HG03175 (cell line): ENCODE results near the gene FAM13C.

Experiments
- ATAC-seq: cut with Tn5 transposase; IDR thresholded peaks from one replicate; pipeline ENCODE4 v1.9.1; 2021; ENCODE audit warnings: mild to moderate bottlenecking, moderate library complexity; ENCODE audit not compliant: unreplicated experiment

FAM13C gene

DNA sequence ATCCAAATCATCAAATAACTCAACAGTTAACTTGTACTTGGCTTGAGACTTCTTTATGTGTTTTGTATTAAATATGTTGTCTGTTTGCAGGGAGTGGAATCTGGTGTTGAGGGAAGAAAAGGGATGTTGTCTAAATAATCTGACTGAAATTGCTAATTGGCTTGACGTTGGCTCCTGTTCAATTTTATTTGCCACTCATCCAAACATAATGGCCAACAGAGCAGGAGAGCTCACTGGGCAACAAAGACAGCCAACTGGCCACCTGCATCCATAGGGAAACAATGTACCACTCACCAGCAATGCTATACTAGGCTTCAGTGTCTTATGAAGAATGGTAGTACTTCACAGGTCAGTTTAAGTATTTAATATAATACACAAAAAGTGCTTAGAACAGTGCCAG is 80.5 kb downstream of the FAM13C start:
- ATAC-seq, result no peak

DNA sequence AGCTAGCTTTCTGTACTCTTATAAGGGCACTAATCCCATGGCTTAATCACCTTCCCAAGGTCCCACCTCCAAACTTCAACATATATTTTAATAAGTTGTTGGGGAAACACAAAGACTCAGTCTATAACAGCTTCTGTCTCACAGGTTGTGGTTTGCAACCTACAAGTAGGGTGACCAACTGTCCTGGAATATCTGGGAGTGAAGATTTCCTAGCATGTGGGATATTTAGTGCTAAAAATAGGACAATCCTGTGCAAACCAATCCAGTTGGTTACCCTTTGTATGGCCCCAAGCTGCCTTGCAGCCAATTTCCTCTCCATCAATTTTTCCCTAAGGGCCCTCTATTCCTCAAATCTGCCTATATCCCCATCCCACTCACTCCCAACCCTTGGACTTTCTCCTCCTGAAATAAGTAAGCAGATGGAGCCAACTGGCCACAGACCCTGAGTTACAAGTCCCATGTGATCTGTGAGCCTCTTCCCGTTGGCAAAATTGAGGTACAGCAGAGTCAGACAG is 82.3 kb downstream of the FAM13C start:
- ATAC-seq, result no peak

DNA sequence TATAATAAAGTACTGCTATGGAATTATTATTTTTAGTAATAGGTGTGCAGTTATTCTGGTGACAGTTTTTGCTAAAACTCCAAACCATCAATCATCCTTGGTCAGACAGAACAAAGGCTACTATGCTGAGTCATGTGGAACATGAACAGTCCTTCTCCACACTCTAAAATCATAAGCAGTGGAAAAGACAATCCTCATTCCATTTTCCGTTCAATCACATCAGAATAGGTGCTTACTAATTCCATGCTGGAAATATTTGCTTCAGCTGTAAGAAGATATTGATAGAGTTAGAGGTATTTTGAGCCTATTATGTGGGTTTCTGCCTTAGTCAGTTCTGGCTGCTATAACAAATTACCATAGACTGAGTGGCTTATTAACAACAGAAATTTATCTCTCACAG is 82.9 kb downstream of the FAM13C start:
- ATAC-seq, result no peak

DNA sequence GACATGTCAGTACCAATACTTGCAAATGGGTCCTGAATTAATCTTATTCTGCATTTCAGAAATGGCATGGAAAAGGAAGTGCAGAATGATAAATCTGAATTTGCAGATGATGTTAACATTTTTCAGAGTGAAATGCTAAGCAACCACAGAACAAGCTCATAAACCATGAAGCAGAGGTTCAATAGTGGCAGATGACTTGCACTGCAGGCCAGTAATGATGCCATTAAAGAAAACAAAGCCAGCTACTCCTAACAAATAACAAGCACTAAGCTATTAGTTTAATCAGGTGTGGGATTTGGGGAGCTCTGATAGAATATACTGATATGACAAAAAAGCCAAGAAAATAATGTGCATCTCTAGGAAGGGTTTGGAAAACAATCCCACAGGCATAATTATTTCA is 85.4 kb downstream of the FAM13C start:
- no peak for ATAC-seq

DNA sequence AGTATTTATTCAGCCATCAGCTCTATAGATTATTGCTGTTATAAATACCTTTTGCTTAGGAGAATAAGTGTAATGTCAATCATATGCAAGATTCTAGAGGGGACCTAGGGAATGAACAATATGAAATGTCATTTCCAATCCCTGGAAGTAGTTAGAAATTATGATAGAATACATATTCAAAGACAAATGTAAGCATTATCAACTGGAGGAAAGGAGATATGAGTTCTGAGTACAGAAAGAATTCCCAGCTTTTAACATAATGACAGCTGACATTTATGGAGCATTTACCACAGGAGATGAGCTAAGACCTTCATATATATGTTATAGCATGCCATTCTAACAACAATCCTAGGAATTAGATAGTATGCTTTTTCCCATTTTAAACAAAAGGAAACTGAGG is 86.2 kb downstream of the FAM13C start:
- ATAC-seq, result no peak

DNA sequence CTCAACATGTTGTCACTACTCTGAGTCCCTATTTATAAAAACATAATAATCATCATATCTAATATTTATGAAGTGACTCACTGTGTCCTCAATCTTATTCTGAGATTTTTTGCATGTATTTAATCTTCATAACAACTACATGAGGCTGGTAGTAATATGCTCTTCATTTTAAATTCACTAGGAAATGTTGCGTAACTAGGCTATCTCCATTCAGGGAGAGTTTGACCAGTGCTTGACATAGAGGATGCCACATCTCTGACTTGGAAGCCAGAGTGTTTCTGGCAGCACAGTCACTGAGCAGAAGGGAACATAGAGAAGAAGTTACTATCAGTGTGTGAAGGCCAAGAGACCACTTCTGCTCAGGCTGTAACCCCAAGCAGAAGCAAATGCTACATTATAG is 88.9 kb downstream of the FAM13C start:
- ATAC-seq, result no peak

DNA sequence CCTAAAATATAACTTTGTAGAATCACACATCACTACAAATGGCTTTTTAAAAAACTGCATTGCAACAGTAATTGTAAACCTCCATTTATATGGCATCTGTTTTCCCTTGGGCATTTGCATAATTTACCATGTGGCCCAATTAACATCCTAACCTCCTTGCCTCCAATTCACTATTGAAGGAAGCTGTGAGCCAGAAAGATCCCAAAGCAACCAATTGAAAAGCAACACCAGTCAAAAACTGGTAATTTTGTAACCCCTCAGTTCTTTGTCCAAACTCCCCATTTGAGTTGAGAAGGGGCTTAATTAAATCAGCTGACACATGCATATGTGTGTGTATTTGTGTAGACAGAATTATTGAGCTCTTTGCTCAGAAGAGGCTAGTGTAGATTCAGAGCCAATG is 90.3 kb downstream of the FAM13C start:
- ATAC-seq, result no peak

DNA sequence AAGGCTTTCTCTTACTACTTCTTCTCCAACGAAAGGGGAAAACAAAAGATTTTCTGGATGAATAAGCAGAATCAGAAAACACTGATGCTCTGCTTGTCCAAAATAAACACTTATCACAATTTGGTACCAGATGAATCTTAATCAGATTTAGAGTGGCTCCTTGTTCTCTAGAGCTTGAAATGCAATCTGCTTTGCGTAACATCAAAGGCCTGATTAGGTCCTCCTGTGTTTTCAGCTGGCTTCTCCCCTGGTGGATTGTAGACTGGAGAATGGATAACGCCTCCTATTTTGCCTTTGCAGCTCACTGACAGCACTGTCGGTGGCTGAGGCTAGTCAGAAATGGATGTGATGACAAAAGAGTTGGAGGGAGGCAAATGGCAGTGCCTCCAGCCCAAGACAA is 91.2 kb downstream of the FAM13C start:
- ATAC-seq, result no peak

DNA sequence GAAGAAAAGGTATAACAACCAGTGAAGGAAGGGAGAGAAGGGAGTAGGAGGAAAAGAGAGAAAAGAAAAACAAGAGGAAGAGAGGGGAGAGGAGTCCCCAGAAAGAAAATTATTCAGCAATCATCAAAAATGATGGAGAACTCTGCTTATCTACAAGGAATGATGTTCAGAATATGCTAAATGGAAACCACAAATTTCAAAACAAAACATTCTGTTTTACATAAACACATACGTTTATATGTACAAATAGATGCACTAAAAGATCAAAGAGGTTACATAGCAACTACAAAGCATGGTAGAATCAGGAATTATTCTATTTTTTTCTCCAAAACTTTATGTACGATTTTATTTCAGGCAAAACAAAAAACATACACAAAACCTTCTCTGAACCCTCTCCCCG is 91.9 kb downstream of the FAM13C start:
- no peak for ATAC-seq

DNA sequence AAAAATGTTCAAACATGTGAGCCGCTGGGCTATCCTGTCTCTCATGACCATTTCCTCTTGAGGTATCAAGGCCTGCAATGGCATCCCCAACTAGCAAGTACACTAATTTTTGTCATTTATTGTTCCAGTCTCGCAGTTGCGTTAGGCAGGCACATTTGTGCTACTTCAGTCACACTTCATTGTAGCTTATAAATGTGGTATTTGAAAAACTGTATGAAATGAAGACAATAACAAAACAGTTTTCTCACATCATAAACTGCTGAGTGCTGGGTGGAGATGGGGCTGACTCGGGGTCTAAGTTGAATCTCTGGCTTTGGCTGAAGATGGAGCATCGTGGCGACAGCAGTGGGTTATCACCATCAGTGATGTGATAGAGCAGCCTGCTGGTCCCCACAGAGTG is 92.7 kb downstream of the FAM13C start:
- ATAC-seq, result no peak

DNA sequence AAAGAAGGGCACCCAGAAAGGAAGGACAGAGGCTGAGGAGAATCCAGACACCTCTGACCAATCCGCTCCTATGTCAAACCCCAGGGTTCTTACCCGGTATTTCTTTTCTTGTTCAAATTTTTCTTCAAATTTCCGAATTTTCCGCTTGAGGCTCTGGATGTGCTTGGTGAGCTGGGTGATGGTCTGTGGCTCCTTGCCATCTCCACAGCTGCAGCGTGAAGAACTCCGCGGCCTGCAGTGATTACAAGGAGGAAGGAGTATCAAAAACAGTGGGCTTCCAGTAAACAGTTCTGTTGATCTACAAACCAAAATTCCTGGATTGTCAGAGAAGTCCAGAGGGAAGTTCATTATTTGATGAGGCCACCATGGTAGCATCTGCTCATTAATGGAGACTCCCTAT is 93.9 kb downstream of the FAM13C start:
- no peak for ATAC-seq

DNA sequence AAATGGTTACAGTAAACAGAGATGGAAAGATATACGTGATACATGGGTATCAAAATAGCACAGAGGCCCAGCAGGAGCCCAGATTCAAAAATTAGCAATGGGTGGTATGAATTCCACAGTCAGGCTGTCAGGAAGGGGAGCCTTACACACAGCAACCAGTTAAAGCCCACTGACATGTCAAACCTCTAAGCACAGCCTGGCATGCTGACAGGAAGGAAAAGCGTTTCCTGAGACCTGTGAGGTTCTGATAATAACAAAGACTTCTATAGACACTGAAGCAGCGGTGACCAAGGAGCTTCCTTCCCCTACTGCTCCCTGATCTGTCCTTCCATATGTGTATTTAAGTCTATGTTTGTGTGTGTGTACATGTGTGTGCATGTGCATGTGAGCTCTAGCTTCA is 96.0 kb downstream of the FAM13C start:
- no peak for ATAC-seq

DNA sequence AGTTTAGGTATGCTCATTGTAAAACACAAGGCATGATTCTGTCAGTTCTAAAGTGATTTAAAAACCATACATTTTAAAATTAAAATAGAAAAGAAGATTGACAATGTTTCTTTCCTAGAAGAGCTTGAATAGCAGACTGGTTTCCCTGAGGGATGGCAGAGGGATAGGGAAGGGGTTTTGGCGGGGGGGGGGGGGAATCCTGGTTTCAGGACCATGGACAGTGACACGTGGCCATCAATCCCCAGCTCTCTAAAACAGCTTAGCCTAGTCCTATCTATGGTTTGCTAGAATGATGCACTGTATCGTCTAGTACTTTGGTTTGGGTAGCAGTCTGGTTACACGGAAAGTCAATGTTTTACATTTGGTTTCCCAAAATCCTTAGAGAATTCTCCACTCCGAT is 97.2 kb downstream of the FAM13C start:
- no peak for ATAC-seq

DNA sequence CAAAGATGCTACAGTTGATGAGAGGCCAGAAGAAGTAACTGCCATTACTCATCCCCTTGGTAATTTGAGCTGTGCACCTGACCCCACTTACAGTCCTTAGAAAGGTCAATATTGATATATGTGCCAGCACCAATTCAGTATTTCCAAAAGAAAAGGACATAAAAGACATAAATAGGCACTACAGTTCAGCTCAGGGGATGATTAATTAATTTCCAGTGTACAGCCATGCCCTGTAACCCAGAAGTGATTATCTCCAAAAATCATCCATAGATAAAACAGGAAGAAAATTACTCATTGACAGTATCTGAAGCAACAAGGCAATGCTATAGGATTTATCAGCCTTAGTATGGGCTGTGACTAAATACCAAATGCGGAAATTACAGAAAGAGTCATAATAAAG is 103.5 kb downstream of the FAM13C start:
- no peak for ATAC-seq

DNA sequence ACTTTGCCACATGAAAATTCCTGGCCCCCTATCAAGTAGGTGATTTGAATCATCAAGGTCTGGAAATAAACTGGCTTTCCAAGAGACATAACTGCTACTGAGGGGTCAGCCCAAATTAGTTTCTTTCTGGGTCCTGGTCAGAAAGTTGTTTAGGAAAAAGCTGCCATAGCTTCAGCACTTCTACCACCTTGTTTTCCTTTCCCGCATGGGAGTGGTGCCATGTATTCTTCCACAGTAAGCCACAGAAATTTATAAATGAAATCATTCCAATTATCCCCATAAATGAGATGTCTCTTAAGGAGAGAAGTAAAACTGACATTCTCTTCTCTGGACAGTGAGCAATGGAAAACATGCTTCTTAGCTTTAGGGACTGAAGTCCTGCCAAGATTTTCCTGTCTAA is 105.1 kb downstream of the FAM13C start:
- ATAC-seq, result no peak

DNA sequence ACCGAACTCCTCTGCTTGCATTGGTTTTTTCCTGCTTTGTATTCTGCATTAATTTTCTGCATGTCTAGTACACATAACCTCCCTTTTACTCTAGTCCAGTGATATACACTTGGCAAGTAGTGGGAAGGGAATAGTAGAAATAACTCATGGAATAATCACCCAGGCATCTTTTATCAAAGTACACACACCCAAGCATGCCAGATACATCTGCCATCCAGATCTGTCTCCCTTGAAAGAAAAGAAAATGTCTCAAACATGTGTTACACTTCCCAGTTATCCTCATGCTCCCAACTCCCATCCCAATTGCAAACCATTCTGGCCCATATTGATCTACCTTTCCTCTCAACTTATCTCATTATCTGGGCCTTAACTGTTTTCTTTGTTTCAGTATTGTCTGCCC is 106.9 kb downstream of the FAM13C start:
- no peak for ATAC-seq

DNA sequence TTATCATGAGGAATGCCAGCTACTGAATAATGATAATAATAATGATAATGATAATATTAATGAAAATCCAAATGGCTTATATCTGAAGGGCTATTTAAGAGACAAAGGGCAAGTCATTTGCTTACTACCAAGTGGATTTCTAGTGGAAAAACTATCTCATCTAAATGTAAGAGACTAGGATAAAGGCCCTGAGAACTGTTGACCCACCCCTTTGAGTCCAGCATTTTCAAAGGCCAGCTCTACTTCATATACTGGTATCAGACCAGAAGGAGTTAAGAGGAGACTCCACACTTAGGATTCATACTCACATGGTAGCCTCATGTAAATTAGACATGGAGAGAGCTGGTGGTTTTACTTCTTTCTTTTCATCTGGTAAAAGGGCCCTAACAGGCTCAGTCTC is 109.9 kb downstream of the FAM13C start:
- ATAC-seq, result no peak

DNA sequence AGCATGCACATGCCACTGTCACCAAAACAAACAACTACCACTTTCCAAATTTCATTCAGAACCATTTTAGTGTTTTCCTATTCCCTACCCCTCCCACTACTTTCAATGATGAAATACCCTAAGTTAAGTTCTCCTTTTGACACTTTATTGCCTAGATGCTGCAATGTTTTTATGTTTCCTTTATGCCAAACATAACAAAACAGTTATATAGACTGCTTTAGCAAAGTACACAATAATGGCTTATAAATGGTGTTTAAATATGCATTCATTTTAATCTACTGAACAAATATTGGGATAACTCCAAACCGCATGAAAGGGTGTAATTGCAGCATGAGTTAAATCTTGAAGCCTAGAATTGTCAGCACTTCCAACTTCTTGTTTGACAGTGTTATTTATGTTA is 116.7 kb downstream of the FAM13C start:
- no peak for ATAC-seq

DNA sequence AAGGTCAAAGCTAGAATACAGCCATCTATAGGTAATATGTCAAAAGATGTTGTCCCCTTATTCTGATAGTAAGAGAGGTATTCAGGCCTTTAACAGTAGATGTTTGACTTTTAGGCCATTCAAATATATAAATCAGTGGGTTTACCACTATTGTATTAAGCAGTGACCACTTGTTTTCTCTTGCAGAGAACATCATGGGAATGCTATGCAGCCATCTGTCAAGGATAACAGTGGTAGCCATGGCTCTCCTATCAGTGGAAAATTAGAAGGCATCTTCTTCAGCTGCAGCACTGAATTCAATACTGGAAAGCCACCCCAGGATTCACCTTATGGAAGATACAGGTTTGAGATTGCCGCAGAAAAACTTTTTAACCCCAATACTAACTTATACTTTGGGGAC is 117.5 kb downstream of the FAM13C start:
- ATAC-seq, result no peak

DNA sequence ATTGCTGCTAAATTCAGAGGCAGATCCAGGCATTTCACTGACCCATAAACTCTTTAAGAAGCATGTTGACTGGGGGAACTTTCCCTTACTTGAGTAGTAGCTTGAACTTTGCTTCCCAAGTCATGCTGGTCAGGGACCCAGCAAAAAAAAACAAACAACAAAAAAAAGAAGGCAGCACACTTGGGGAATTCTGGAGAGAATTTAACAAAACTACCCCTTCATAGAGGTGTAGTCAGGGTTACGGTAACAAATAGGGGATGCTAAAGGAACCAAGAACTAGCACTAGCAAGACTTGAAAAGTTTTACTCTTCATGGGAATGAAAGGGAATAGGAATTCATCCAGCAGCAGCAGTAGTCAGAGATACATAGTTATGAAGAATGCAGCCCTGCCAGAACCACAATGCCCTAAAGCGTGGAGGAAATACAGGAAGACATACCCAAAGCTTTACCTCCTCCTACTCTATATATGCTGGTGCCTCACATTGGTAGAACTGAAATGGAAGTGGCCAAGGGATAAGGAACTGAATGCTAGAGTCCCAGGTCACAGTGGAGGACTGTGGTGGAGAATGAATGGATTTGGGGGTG is 118.6 kb downstream of the FAM13C start:
- no peak for ATAC-seq

DNA sequence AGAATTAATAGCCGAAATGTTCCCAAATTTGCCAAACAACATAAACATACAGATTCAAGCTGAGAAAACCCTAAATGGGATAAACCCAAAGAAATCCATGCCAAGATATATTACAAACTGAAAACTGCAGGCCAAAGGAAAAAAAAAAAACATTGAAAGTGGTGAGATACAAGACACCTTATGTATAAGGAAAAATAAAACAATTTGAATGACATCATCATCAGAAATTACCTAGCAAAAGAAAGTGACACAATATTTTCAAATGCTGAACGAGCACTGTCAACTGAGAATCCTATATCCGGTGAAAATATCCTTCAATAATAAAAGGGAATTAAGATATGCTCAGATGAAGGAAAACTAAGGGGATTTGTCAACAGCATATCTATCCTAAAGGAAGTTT is 119.4 kb downstream of the FAM13C start:
- ATAC-seq, result no peak

DNA sequence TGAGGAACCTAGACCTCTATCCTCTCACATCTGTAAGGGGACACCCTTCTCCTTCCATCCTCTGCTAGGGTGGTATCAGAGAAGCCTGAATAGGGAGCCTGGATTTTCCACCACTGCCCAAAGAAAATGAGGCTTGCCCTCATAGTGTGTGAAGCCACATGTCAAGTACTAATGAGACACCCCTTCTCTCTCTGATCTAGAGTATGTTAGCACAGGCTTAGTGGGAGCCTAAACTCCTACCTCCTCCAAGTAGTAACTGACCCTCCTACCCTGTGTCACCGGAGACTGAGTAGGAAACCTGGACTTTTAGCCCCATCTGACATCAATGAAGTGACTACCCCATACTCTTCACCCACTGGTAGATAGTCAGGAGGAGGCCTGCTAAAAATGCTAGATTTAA is 120.3 kb downstream of the FAM13C start:
- no peak for ATAC-seq

DNA sequence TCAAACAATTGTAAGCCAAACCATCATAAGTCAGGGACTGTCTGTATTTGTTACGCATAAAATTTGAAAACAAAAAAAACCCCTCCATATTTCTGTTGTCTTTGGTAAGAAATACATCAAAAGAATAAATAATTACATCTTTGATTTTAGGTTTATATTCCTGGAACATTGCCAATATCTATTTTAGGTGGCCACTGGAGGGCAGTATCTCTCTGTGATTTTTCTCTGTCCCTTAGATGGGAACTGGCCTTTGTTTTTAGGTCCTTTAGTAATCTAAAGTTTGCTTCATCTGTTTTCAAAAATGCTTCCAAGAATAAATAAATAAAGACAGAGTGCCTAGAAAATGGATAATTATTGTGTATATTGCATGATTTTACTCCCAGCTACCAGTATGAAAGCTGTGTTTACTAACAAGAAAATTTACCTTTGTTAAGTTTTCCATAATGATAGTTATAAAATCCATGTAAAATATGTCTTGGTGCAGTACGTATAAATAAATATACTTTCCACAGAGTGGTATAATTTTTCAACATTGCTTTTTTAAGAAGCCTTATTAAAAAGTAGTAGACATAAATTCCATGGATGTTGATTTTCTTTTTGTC is 121.7 kb downstream of the FAM13C start:
- ATAC-seq, result no peak
